Measurements from ENCODE around the gene CFAP57. TPM values are rescaled to one million over a fixed set of nuclear protein-coding genes. Genes with fewer than 3 reads are reported as not detected.

CFAP57 gene
- total and polyA plus RNA-seq, 2 donors (not counting 1 experiment from before 2014, with no cell fraction given) = 0.07 to 0.44 TPM

GRCh38 chr1:43271186-43272118 is 99.3 kb downstream of the CFAP57 start:
- peak overlapping the region; percentile 75 for H2AFZ ChIP-seq (ENCODE audit: insufficient read depth, low read depth, low read length, poor library complexity, severe bottlenecking)

More at GRCh38 chr1:43271186-43272118, 99.3 kb downstream of the CFAP57 start:
- no peaks in the 10 kb centered on the region for H3K9me3 Mint-ChIP-seq (ENCODE audit: insufficient read depth)
- Histone ChIP-seq H3K4me3 (ENCODE audit: control extremely low read depth in 1 of 5, extremely low read depth in 1 of 5, insufficient read depth in 1 of 5, low read depth in 2 of 5, low read length in 4 of 5) (peak overlapping the region in 3 of 5 experiments; percentile 41 to 55 (median 42)), H4K20me1 (ENCODE audit: control insufficient read depth, insufficient read depth, low read length, poor library complexity, severe bottlenecking) (no peaks in the 10 kb centered on the region), H3K79me2 (ENCODE audit: control insufficient read depth, insufficient read depth, low read length) (no peaks in the 10 kb centered on the region), H3K27me3 (replicated peaks in 1 of 4; ENCODE audit: control extremely low read depth in 1 of 4, control insufficient read depth in 3 of 4, insufficient read depth in 4 of 4, low read length in 3 of 4) (peaks cover 0 to 14% (median 4%) of the 10 kb centered on the region in 4 experiments), H3K27ac (ENCODE audit: low read length in 2 of 2) (no peak overlapping the region), H3K9me3 (ENCODE audit: control extremely low read depth in 1 of 3, control insufficient read depth in 2 of 3, insufficient read depth in 1 of 3, low read length in 2 of 3) (peaks cover 0 to 4% (median 0%) of the 10 kb centered on the region in 3 donors), H3K4me2 (replicated peaks; ENCODE audit: low read depth, low read length, poor library complexity, severe bottlenecking) (peak overlapping the region; percentile 79), H3K9ac (ENCODE audit: low read length) (peak overlapping the region; percentile 39), H3K4me1 (ENCODE audit: control insufficient read depth in 2 of 2, insufficient read depth in 2 of 2, low read length in 2 of 2) (peaks cover 14 to 19% of the 10 kb centered on the region in 2 donors), H3K36me3 (replicated peaks in 1 of 2; ENCODE audit: control extremely low read depth in 1 of 2, control insufficient read depth in 1 of 2, extremely low read depth in 1 of 2, insufficient read depth in 2 of 2, low read length in 1 of 2) (no peaks in the 10 kb centered on the region)
- H3K27ac Mint-ChIP-seq = no peak overlapping the region
- no peak for TF ChIP-seq CTCF (IDR thresholded peaks at IDR 0.05)
- TF ChIP-seq EZH2 (IDR thresholded peaks at IDR 0.05; ENCODE audit: borderline replicate concordance, insufficient read depth, low read depth, low read length, poor library complexity, severe bottlenecking) = no peak
- H3K27me3 Mint-ChIP-seq = peaks cover 27% of the 10 kb centered on the region
- ATAC-seq (ENCODE audit: low read depth) (no peak), DNase-seq (no peak)
- 81% methylated on average over 8 of the region's 12 CpGs for WGBS (ENCODE audit: insufficient coverage)
- intact Hi-C loops (cut with micrococcal nuclease) = no loop called here
- CTCF ChIA-PET = no interaction called here
- peaks cover 26% of the 10 kb centered on the region for H3K4me1 Mint-ChIP-seq
- H3K4me3 Mint-ChIP-seq = peak overlapping the region; percentile 79
- POLR2A ChIA-PET = no interaction called here
